H9 (cell line): ENCODE results near the gene DENND5B. TPM values are rescaled to one million over a fixed set of nuclear protein-coding genes. Genes with fewer than 3 reads are reported as not detected.

Source experiments
- DNase-seq: peaks from one replicate; pipeline ENCODE4 v3.0.0-alpha.2; 2017
- H2AFZ ChIP-seq: one replicate; pipeline ENCODE4 v1.6.1; 2013; ENCODE audit warnings: mild to moderate bottlenecking, low read length, control low read depth, moderate library complexity
- H2AK5ac ChIP-seq: 2 replicates; pipeline ENCODE4 v1.6.1; 2013; ENCODE audit warnings: low read length, control low read depth, mixed read lengths; ENCODE audit not compliant: insufficient read length
- H2BK120ac ChIP-seq: one replicate; pipeline ENCODE4 v1.6.1; 2013; ENCODE audit warnings: low read depth, mild to moderate bottlenecking, low read length, control low read depth, inconsistent platforms; ENCODE audit not compliant: poor library complexity, severe bottlenecking
- H2BK12ac ChIP-seq: 2 replicates; pipeline ENCODE4 v1.6.1; 2013; ENCODE audit warnings: low read length, control low read depth, mixed read lengths, low read depth; ENCODE audit not compliant: insufficient read length
- H2BK15ac ChIP-seq: 2 replicates; pipeline ENCODE4 v1.6.1; 2013; ENCODE audit warnings: low read depth, low read length, control low read depth
- H2BK20ac ChIP-seq: one replicate; pipeline ENCODE4 v1.6.1; 2013; ENCODE audit warnings: low read depth, mild to moderate bottlenecking, low read length, control low read depth, inconsistent platforms; ENCODE audit not compliant: poor library complexity, severe bottlenecking
- H2BK5ac ChIP-seq: 2 replicates; pipeline ENCODE4 v1.6.1; 2013; ENCODE audit warnings: low read length, control low read depth, mixed read lengths; ENCODE audit not compliant: insufficient read length
- H3K14ac ChIP-seq: 2 replicates; pipeline ENCODE4 v1.6.1; 2013; ENCODE audit warnings: low read length, control low read depth; ENCODE audit not compliant: insufficient read depth
- H3K18ac ChIP-seq: 2 replicates; pipeline ENCODE4 v1.6.1; 2013; ENCODE audit warnings: low read depth, mild to moderate bottlenecking, mixed read lengths, low read length, control low read depth; ENCODE audit not compliant: insufficient read length
- H3K23ac ChIP-seq: 2 replicates; pipeline ENCODE4 v1.6.1; 2013; ENCODE audit warnings: low read length, control low read depth, mixed read lengths, low read depth; ENCODE audit not compliant: insufficient read length
- H3K23me2 ChIP-seq: 2 replicates; pipeline ENCODE4 v1.6.1; 2013; ENCODE audit warnings: low read depth, mild to moderate bottlenecking, mixed read lengths, low read length, control low read depth; ENCODE audit not compliant: insufficient read length, poor library complexity, severe bottlenecking
- H3K27ac ChIP-seq: 2 replicates; pipeline ENCODE4 v1.5.1; 2013; ENCODE audit warnings: low read length, control low read depth, mixed read lengths, low read depth; ENCODE audit not compliant: insufficient read length
- H3K27me3 ChIP-seq: 2 replicates; pipeline ENCODE4 v1.6.1; 2013; ENCODE audit warnings: low read length, control low read depth, inconsistent platforms; ENCODE audit not compliant: insufficient read depth
- H3K4ac ChIP-seq: 2 replicates; pipeline ENCODE4 v1.6.1; 2013; ENCODE audit warnings: low read depth, mild to moderate bottlenecking, control low read depth, inconsistent platforms, low read length, moderate library complexity
- H3K4me1 ChIP-seq: 2 replicates; pipeline ENCODE4 v1.6.1; 2013; ENCODE audit warnings: low read length, control low read depth, inconsistent platforms; ENCODE audit not compliant: insufficient read depth
- H3K4me2 ChIP-seq: 2 replicates; pipeline ENCODE4 v1.6.1; 2013; ENCODE audit warnings: low read length, control low read depth, mixed read lengths; ENCODE audit not compliant: insufficient read length, insufficient read depth
- H3K56ac ChIP-seq: 2 replicates; pipeline ENCODE4 v1.6.1; 2013; ENCODE audit warnings: low read depth, mild to moderate bottlenecking, mixed read lengths, low read length, control low read depth; ENCODE audit not compliant: insufficient read length
- H3K79me1 ChIP-seq: 2 replicates; pipeline ENCODE4 v1.6.1; 2013; ENCODE audit warnings: low read depth, mild to moderate bottlenecking, moderate library complexity, low read length, control low read depth, inconsistent platforms; ENCODE audit not compliant: insufficient read depth, poor library complexity, severe bottlenecking
- H3K79me2 ChIP-seq: 2 replicates; pipeline ENCODE4 v1.6.1; 2013; ENCODE audit warnings: low read length, control low read depth, inconsistent platforms; ENCODE audit not compliant: insufficient read depth
- H3K9ac ChIP-seq: 2 replicates; pipeline ENCODE4 v1.6.1; 2013; ENCODE audit warnings: low read length, control low read depth, mixed read lengths; ENCODE audit not compliant: insufficient read length; ENCODE audit errors: extremely low read depth
- H3K9me3 ChIP-seq: one replicate; pipeline ENCODE4 v1.6.1; 2013; ENCODE audit warnings: low read depth, low read length, inconsistent platforms; ENCODE audit not compliant: control insufficient read depth
- H3T11ph ChIP-seq: one replicate; pipeline ENCODE4 v1.6.1; 2013; ENCODE audit warnings: mild to moderate bottlenecking, low read length, control low read depth, inconsistent platforms
- H4K20me1 ChIP-seq: one replicate; pipeline ENCODE4 v1.6.1; 2013; ENCODE audit not compliant: control insufficient read depth, insufficient read length, insufficient read depth
- H4K5ac ChIP-seq: 2 replicates; pipeline ENCODE4 v1.6.1; 2013; ENCODE audit warnings: low read depth, mild to moderate bottlenecking, mixed read lengths, low read length, control low read depth; ENCODE audit not compliant: insufficient read length
- H4K8ac ChIP-seq: replicated peaks from 2 replicates; pipeline ENCODE4 v1.6.1; 2013; ENCODE audit warnings: low read length, control low read depth, mixed read lengths, low read depth; ENCODE audit not compliant: insufficient read length
- H4K91ac ChIP-seq: 2 replicates; pipeline ENCODE4 v1.6.1; 2013; ENCODE audit warnings: low read depth, mild to moderate bottlenecking, moderate library complexity, mixed read lengths, low read length, control low read depth; ENCODE audit not compliant: insufficient read length
- H3K27ac Mint-ChIP-seq, 3 experiments: 2 replicates in 2 of 3; 3 replicates in 1 of 3; pipeline ENCODE4 v1.8.0; 2020 to 2021; ENCODE audit warnings: mixed read lengths in 3 of 3, mild to moderate bottlenecking in 1 of 3, moderate library complexity in 1 of 3
- H3K27me3 Mint-ChIP-seq: 2 replicates; pipeline ENCODE4 v1.8.0; 2021; ENCODE audit warnings: low read depth, mild to moderate bottlenecking, moderate library complexity, mixed read lengths
- H3K36me3 Mint-ChIP-seq, 3 experiments: 2 replicates in 2 of 3; 3 replicates in 1 of 3; pipeline ENCODE4 v1.8.0; 2020 to 2021; ENCODE audit warnings: low read depth in 3 of 3, mixed read lengths in 3 of 3; ENCODE audit not compliant: insufficient read depth in 1 of 3
- H3K4me1 Mint-ChIP-seq, 2 experiments: 2 replicates each; pipeline ENCODE4 v1.8.0; 2020; ENCODE audit warnings: mixed read lengths in 2 of 2
- H3K4me3 Mint-ChIP-seq, 2 experiments: 2 replicates in 1 of 2; 3 replicates in 1 of 2; pipeline ENCODE4 v1.8.0; 2020 to 2021; ENCODE audit warnings: mild to moderate bottlenecking in 2 of 2, mixed read lengths in 2 of 2, moderate library complexity in 1 of 2
- H3K9me3 Mint-ChIP-seq, 2 experiments: 2 replicates in 1 of 2; 3 replicates in 1 of 2; pipeline ENCODE4 v1.8.0; 2020; ENCODE audit warnings: mild to moderate bottlenecking in 2 of 2, mixed read lengths in 2 of 2, moderate library complexity in 1 of 2
- CTCF ChIP-seq: fragments of 200-600 bp; sonication (generic); conservative IDR thresholded peaks from 3 replicates; pipeline ENCODE4 v1.8.0; 2021; ENCODE audit warnings: antibody characterized with exemption, mild to moderate bottlenecking
- total RNA-seq: library from RNA; stranded (reverse); gene quantifications from 2 replicates; pipeline ENCODE4 v1.2.1, GENCODE V29; 2021

DENND5B gene
- total RNA-seq, 1 experiment from 2014 or later = 13.4 TPM

GRCh38 chr12:31470459-31470858, 120.5 kb downstream of the DENND5B start:
- 0 out of 4 replicates have a peak, but pooled peaks cover 0 to 4% of the 10 kb centered on the region in 2 experiments for H3K4me1 Mint-ChIP-seq

More at GRCh38 chr12:31470459-31470858, 120.5 kb downstream of the DENND5B start:
- H2BK120ac ChIP-seq = no peak overlapping the region
- no peak overlapping the region for H3T11ph ChIP-seq
- no peak overlapping the region for H4K5ac ChIP-seq
- no peaks in the 10 kb centered on the region for H3K27me3 ChIP-seq
- Mint-ChIP-seq H3K27ac (no peak overlapping the region), H3K36me3 (peaks cover 1 to 12% (median 11%) of the 10 kb centered on the region in 3 experiments; a peak in 6 of 7 replicates), H3K9me3 (peaks cover 0 to 8% of the 10 kb centered on the region in 2 experiments; a peak in 1 of 5 replicates), H3K4me3 (no peak overlapping the region), H3K27me3 (no peaks in the 10 kb centered on the region)
- no peak overlapping the region for H3K27ac ChIP-seq
- H4K20me1 ChIP-seq = no peaks in the 10 kb centered on the region
- TF ChIP-seq CTCF = no peak
- no peaks in the 10 kb centered on the region for H3K4me1 ChIP-seq
- no peaks in the 10 kb centered on the region for H3K9me3 ChIP-seq
- no peaks in the 10 kb centered on the region for H3K23me2 ChIP-seq
- H3K14ac ChIP-seq = no peak overlapping the region
- no peak overlapping the region for H3K4me2 ChIP-seq
- no peak overlapping the region for H4K8ac ChIP-seq
- no peak for DNase-seq
- no peak overlapping the region for H3K23ac ChIP-seq
- no peaks in the 10 kb centered on the region for H3K79me2 ChIP-seq
- no peak overlapping the region for H2BK5ac ChIP-seq
- H2AK5ac ChIP-seq = no peak overlapping the region
- H3K18ac ChIP-seq = no peak overlapping the region
- H2AFZ ChIP-seq = no peak overlapping the region
- no peak overlapping the region for H3K9ac ChIP-seq
- H3K56ac ChIP-seq = no peak overlapping the region
- H2BK20ac ChIP-seq = no peak overlapping the region
- no peak overlapping the region for H2BK15ac ChIP-seq
- H4K91ac ChIP-seq = no peak overlapping the region
- H3K4ac ChIP-seq = no peak overlapping the region
- H2BK12ac ChIP-seq = no peak overlapping the region
- H3K79me1 ChIP-seq = no peaks in the 10 kb centered on the region
